ENCODE results near the gene TMEM117.
"Not testable (repeated sequence)": the region's sequence is repeated elsewhere in the genome, so short reads cannot be mapped to it uniquely, and the experiment has no call there.

DNA sequence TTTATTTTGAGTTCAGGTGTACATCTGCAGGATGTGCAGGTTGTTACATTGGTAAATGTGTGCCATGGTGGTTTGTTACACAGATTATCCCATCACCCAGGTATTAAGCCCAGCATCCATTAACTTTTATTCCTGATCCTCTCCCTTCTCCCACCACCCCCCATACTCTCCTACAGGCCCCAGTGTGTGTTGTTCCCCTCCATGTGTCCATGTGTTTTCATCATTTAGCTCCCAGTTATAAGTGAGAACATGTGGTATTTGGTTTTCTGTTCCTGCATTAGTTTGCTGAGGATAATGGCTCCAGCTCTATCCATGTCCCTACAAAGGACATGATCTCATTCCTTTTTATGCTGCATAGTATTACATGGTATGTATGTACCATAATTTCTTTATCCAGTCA is 33.9 kb downstream of the TMEM117 start:
- TF ChIP-seq, protein P1, sequence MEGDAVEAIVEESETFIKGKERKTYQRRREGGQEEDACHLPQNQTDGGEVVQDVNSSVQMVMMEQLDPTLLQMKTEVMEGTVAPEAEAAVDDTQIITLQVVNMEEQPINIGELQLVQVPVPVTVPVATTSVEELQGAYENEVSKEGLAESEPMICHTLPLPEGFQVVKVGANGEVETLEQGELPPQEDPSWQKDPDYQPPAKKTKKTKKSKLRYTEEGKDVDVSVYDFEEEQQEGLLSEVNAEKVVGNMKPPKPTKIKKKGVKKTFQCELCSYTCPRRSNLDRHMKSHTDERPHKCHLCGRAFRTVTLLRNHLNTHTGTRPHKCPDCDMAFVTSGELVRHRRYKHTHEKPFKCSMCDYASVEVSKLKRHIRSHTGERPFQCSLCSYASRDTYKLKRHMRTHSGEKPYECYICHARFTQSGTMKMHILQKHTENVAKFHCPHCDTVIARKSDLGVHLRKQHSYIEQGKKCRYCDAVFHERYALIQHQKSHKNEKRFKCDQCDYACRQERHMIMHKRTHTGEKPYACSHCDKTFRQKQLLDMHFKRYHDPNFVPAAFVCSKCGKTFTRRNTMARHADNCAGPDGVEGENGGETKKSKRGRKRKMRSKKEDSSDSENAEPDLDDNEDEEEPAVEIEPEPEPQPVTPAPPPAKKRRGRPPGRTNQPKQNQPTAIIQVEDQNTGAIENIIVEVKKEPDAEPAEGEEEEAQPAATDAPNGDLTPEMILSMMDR (IDR thresholded peaks at IDR 0.05) = not testable (repeated sequence)
- TF ChIP-seq POLR2AphosphoS5 (IDR thresholded peaks at IDR 0.05; ENCODE audit: insufficient read depth in 1 of 2, low read depth in 1 of 2); POLR2A (IDR thresholded peaks at IDR 0.05): not testable (repeated sequence)
